GM12891 (cell line): ENCODE results near the gene NECAB2.

Source experiments
- PAX5 ChIP-seq: IDR thresholded peaks from 2 replicates; pipeline ENCODE4 v1.6.1; 2011; ENCODE audit warnings: low read length, moderate library complexity, mild to moderate bottlenecking; ENCODE audit not compliant: insufficient read depth, severe bottlenecking
- POLR2A ChIP-seq: IDR thresholded peaks from 2 replicates; pipeline ENCODE4 v1.6.1; 2011; ENCODE audit warnings: low read depth, low read length, control low read depth
- POLR2AphosphoS5 ChIP-seq: IDR thresholded peaks from 2 replicates; pipeline ENCODE4 v1.6.1; 2011; ENCODE audit warnings: low read depth, low read length, control low read depth
- POU2F2 ChIP-seq: IDR thresholded peaks from 2 replicates; pipeline ENCODE4 v1.6.1; 2011; ENCODE audit warnings: low read depth, mild to moderate bottlenecking, control low read depth, low read length, moderate library complexity
- SPI1 ChIP-seq: IDR thresholded peaks from 2 replicates; pipeline ENCODE4 v1.6.1; 2011; ENCODE audit warnings: low read depth, low read length, control low read depth
- TAF1 ChIP-seq: IDR thresholded peaks from 2 replicates; pipeline ENCODE4 v1.6.1; 2011; ENCODE audit warnings: low read depth, low read length, control low read depth

DNA sequence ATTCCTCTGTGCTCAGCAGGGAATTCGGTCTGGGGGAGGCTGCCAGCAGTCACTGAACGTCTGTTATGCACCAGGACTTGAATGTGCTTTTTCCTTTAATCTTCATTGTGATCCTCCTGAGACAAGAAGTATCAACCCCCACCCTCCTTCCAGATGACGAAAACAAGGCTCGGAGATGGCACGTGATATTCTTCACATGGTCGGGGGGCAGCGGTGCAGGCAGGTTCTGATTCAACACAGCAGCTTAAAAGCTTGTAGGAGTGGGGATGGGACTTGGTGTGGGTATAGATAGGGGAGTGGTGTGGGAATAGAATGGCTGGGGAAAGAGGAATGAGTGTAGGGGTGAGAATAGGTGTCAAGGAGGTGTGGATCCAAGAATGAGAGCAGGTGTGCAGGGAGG, 6.4 kb downstream of the NECAB2 start:
- TF ChIP-seq POLR2A (no peak), POLR2AphosphoS5 (no peak), TAF1 (no peak), PAX5 (no peak), SPI1 (no peak), POU2F2 (no peak)
